PC-3 (cell line): ENCODE measurements around the gene ALCAM.

Experiments used
- EZH2 ChIP-seq: fragments of 300-600 bp; sonication (generic); IDR thresholded peaks from one replicate; pipeline ENCODE4 v1.6.1; 2017; ENCODE audit warnings: antibody characterized with exemption, mild to moderate bottlenecking, low read length; ENCODE audit not compliant: unreplicated experiment
- EZH2phosphoT487 ChIP-seq: fragments of 300-600 bp; sonication (generic); IDR thresholded peaks from 2 replicates; pipeline ENCODE4 v1.6.1; 2018; ENCODE audit warnings: mild to moderate bottlenecking, antibody characterized with exemption, low read length, borderline replicate concordance
- TF ChIP-seq, protein P1 (sequence below): fragments of 300-600 bp; sonication (generic); conservative IDR thresholded peaks from 2 replicates; pipeline ENCODE4 v1.5.1; 2017; ENCODE audit warnings: antibody characterized with exemption, low read depth, mild to moderate bottlenecking, low read length

DNA sequence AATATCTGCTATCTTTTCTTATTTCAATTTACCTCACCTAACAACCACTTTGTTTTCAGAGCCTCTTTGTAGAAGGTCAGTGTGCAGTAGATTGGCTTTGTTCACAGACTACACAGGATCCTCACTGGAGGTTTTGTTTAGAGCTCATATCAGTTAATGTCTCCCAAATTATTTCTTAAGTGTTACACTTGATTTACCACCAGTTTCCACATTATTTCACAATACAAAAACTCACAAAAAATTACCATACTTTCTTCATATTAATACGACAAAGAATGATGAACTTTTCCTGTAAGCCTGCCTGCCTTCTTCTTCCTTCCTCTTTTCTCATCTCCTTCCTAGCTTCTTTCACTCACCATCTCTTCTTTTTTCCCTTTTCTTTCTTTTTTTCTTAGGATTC, 133.3 kb downstream of the ALCAM start:
- TF ChIP-seq, protein P1, sequence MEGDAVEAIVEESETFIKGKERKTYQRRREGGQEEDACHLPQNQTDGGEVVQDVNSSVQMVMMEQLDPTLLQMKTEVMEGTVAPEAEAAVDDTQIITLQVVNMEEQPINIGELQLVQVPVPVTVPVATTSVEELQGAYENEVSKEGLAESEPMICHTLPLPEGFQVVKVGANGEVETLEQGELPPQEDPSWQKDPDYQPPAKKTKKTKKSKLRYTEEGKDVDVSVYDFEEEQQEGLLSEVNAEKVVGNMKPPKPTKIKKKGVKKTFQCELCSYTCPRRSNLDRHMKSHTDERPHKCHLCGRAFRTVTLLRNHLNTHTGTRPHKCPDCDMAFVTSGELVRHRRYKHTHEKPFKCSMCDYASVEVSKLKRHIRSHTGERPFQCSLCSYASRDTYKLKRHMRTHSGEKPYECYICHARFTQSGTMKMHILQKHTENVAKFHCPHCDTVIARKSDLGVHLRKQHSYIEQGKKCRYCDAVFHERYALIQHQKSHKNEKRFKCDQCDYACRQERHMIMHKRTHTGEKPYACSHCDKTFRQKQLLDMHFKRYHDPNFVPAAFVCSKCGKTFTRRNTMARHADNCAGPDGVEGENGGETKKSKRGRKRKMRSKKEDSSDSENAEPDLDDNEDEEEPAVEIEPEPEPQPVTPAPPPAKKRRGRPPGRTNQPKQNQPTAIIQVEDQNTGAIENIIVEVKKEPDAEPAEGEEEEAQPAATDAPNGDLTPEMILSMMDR: no peak
- TF ChIP-seq EZH2 (no peak), EZH2phosphoT487 (no peak)
